SK-N-SH (cell line): ENCODE measurements around the gene UCHL1. TPM values are rescaled to one million over a fixed set of nuclear protein-coding genes. Genes with fewer than 3 reads are reported as not detected.

Experiments
- CTCF ChIA-PET: fragments of 300-600, 350-600 bp; formaldehyde crosslinking; extraction: SDS; loops from one replicate; lab custom pipeline; 2021; lab: Yijun Ruan, JAX
- POLR2A ChIA-PET: fragments of 350-600 bp; sonication (Branson Sonifier 250); formaldehyde crosslinking; extraction: SDS; loops from one replicate; lab custom pipeline; 2020; ENCODE audit warnings: antibody characterized with exemption, inconsistent platforms; lab: Yijun Ruan, JAX
- DNase-seq: peaks from one replicate; pipeline ENCODE4 v3.0.0; 2012
- H2AFZ ChIP-seq: fragments of 200-600 bp; sonication (generic); 2 replicates; pipeline ENCODE4 v1.8.1; 2016; ENCODE audit warnings: antibody characterized with exemption, mild to moderate bottlenecking, low read depth
- H3F3A ChIP-seq: fragments of 200-600 bp; sonication (generic); replicated peaks from 2 replicates; pipeline ENCODE3; 2016; ENCODE audit warnings: antibody characterized with exemption, mild to moderate bottlenecking; ENCODE audit not compliant: insufficient read depth
- H3K27ac ChIP-seq, 2 experiments: fragments of 200-500 bp in 1 of 2; fragments of 200-600 bp in 1 of 2; sonication (Bioruptor generic) in 1 of 2; sonication (generic), shearing (Covaris generic) in 1 of 2; 2 replicates each; pipeline versions ENCODE4 v1.5.1 to v1.6.1; 2014 to 2016; ENCODE audit warnings: low read depth in 2 of 2, inconsistent platforms in 1 of 2, low read length in 1 of 2, mild to moderate bottlenecking in 1 of 2, mixed read lengths in 1 of 2
- H3K27me3 ChIP-seq: fragments of 200-600 bp; sonication (generic), shearing (Covaris generic); 2 replicates; pipeline ENCODE4 v1.6.1; 2016; ENCODE audit warnings: mixed run types; ENCODE audit not compliant: insufficient read depth
- H3K36me3 ChIP-seq, 2 experiments: fragments of 200-500 bp in 1 of 2; fragments of 200-600 bp in 1 of 2; sonication (Bioruptor generic) in 1 of 2; sonication (generic) in 1 of 2; replicated peaks in 1 of 2; 2 replicates each; pipeline versions ENCODE3 to v1.5.1; 2014 to 2016; ENCODE audit warnings: low read length in 1 of 2, mild to moderate bottlenecking in 1 of 2; ENCODE audit not compliant: insufficient read depth in 2 of 2, control insufficient read depth in 1 of 2
- H3K4me1 ChIP-seq, 2 experiments: fragments of 200-500 bp in 1 of 2; fragments of 200-600 bp in 1 of 2; sonication (Bioruptor generic) in 1 of 2; sonication (generic), shearing (Covaris generic) in 1 of 2; 2 replicates each; pipeline versions ENCODE4 v1.5.1 to v1.6.1; 2014 to 2016; ENCODE audit warnings: low read depth in 1 of 2, low read length in 1 of 2, mixed run types in 1 of 2; ENCODE audit not compliant: insufficient read depth in 2 of 2, control insufficient read depth in 1 of 2
- H3K4me2 ChIP-seq: fragments of 200-600 bp; sonication (generic), shearing (Covaris generic); 2 replicates; pipeline ENCODE4 v1.6.1; 2017; ENCODE audit warnings: mixed run types
- H3K4me3 ChIP-seq, 2 experiments: fragments of 200-500 bp in 1 of 2; fragments of 200-600 bp in 1 of 2; sonication (Bioruptor generic) in 1 of 2; sonication (generic), shearing (Covaris generic) in 1 of 2; 2 replicates each; pipeline versions ENCODE4 v1.5.1 to v1.8.1; 2014 to 2016; ENCODE audit warnings: low read depth in 2 of 2, inconsistent platforms in 1 of 2, low read length in 1 of 2, mild to moderate bottlenecking in 1 of 2, mixed read lengths in 1 of 2, moderate library complexity in 1 of 2
- H3K79me2 ChIP-seq: fragments of 200-600 bp; sonication (generic); 2 replicates; pipeline ENCODE4 v1.8.1; 2017; ENCODE audit warnings: mild to moderate bottlenecking; ENCODE audit not compliant: insufficient read depth
- H3K9ac ChIP-seq: fragments of 200-600 bp; sonication (generic); 2 replicates; pipeline ENCODE4 v1.6.1; 2017; ENCODE audit warnings: mixed run types
- H3K9me2 ChIP-seq: fragments of 200-600 bp; sonication (generic); 2 replicates; pipeline ENCODE4 v1.6.1; 2017; ENCODE audit warnings: mixed run types
- H3K9me3 ChIP-seq: fragments of 200-600 bp; sonication (generic); 2 replicates; pipeline ENCODE4 v1.6.1; 2017; ENCODE audit warnings: mixed run types, mild to moderate bottlenecking, moderate library complexity
- H4K20me1 ChIP-seq: fragments of 200-600 bp; sonication (generic); 2 replicates; pipeline ENCODE4 v1.6.1; 2017; ENCODE audit warnings: mild to moderate bottlenecking, mixed run types; ENCODE audit not compliant: insufficient read depth
- CTCF ChIP-seq: fragments of 200-600 bp; sonication (generic); IDR thresholded peaks from 2 replicates; pipeline ENCODE4 v1.6.1; 2017; ENCODE audit warnings: antibody characterized with exemption, mild to moderate bottlenecking, moderate library complexity
- ELF1 ChIP-seq: IDR thresholded peaks from 2 replicates; pipeline ENCODE4 v1.4.0; 2012
- FOXJ3 ChIP-seq: sonication (generic); formaldehyde crosslinking; IDR thresholded peaks from 2 replicates; pipeline ENCODE4 v1.5.1; 2020; ENCODE audit warnings: mild to moderate bottlenecking, missing genetic modification reagents
- REST ChIP-seq: IDR thresholded peaks from 2 replicates; pipeline ENCODE4 v1.6.1; 2012; ENCODE audit warnings: mild to moderate bottlenecking, low read depth, low read length, moderate library complexity
- RFX5 ChIP-seq: IDR thresholded peaks from 2 replicates; pipeline ENCODE4 v1.6.1; 2012; ENCODE audit warnings: mild to moderate bottlenecking, improper control_type of control experiment, low read length
- TCF12 ChIP-seq: IDR thresholded peaks from 2 replicates; pipeline ENCODE4 v1.4.0; 2012
- WGBS: methylation state at CpG from one replicate; pipeline ENCODE4 v1.1.6; 2017; ENCODE audit warnings: low lambda C conversion rate; 5-methylcytosine and 5-hydroxymethylcytosine counted together
- polyA plus RNA-seq, 3 experiments: library from polyadenylated mRNA; depleted of rRNA; stranded (reverse); fragments of >200 nt; gene quantifications; 2 replicates each; pipeline ENCODE4 v1.2.3, GENCODE V29; 2012
- TF ChIP-seq, protein P1 (sequence below): IDR thresholded peaks from 2 replicates; pipeline ENCODE4 v1.4.0; 2012; ENCODE audit warnings: low read depth, borderline replicate concordance

Gene UCHL1
- polyA plus RNA-seq, 1 of the 3 experiments (the other 2 are of a cell fraction): 1,518 TPM

GRCh38 chr4:41256131-41256739, 493 bp upstream of the UCHL1 start:
- Histone ChIP-seq H3K4me3 (peak overlapping the region; percentile 77 to 97), H3K36me3 (peaks cover 22% of the 10 kb centered on the region in 2 experiments), H3K4me1 (peaks cover 10 to 16% of the 10 kb centered on the region in 2 experiments; a peak in 3 of 4 replicates), H4K20me1 (peaks cover 23% of the 10 kb centered on the region), H3K4me2 (peak overlapping the region; percentile 89), H3K9me2 (no peaks in the 10 kb centered on the region), H3K27me3 (no peaks in the 10 kb centered on the region), H3K79me2 (peaks cover 37% of the 10 kb centered on the region; the same call in 1 of the 2 replicates), H3K9ac (peak overlapping the region; percentile 95), H2AFZ (peak overlapping the region; percentile 60), H3K9me3 (no peaks in the 10 kb centered on the region), H3F3A (peaks cover 3% of the 10 kb centered on the region), H3K27ac (peak overlapping the region; percentile 73 to 90)
- CTCF ChIA-PET: interaction anchor here (0.9 to 1.8 kb wide), 7 partner anchors 10 to 348 kb away, joined by 3 to 10 read pairs (median 5); partner anchors contain the start of gene APBB2
- WGBS: 2% methylated on average over 13 of the region's 13 CpGs
- POLR2A ChIA-PET: interaction anchor here (0.7 to 4.7 kb wide), 24 partner anchors 8 to 1618 kb away, joined by 3 to 67 read pairs (median 4); partner anchors contain the start of genes APBB2, SLC30A9 and SMIM14
- no peak for TF ChIP-seq ELF1
- peak; percentile 13; the same call in 1 of the 2 replicates for TF ChIP-seq CTCF
- TF ChIP-seq REST: no peak
- TF ChIP-seq, protein P1, sequence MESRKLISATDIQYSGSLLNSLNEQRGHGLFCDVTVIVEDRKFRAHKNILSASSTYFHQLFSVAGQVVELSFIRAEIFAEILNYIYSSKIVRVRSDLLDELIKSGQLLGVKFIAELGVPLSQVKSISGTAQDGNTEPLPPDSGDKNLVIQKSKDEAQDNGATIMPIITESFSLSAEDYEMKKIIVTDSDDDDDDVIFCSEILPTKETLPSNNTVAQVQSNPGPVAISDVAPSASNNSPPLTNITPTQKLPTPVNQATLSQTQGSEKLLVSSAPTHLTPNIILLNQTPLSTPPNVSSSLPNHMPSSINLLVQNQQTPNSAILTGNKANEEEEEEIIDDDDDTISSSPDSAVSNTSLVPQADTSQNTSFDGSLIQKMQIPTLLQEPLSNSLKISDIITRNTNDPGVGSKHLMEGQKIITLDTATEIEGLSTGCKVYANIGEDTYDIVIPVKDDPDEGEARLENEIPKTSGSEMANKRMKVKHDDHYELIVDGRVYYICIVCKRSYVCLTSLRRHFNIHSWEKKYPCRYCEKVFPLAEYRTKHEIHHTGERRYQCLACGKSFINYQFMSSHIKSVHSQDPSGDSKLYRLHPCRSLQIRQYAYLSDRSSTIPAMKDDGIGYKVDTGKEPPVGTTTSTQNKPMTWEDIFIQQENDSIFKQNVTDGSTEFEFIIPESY: no peak
- TF ChIP-seq RFX5: no peak
- TF ChIP-seq FOXJ3 (CRISPR knock-in tag): no peak; the same call in 1 of the 2 replicates
- TF ChIP-seq TCF12: no peak; the same call in 1 of the 2 replicates
- DNase-seq: peak; percentile 60
